Prostate gland (tissue), 2 donors: ENCODE results near the gene PPP2R2D.

Source experiments
- POLR2A ChIP-seq: fragments of 450-650 bp; IDR thresholded peaks from one replicate; pipeline ENCODE4 v1.6.1; 2016; ENCODE audit warnings: antibody characterized with exemption, mild to moderate bottlenecking
- POLR2AphosphoS5 ChIP-seq: sonication (generic); formaldehyde crosslinking; IDR thresholded peaks from one replicate; pipeline ENCODE4 v1.6.1; 2017; ENCODE audit warnings: antibody characterized with exemption
- TF ChIP-seq, protein P1 (sequence below), 4 experiments: fragments of 200-600 bp in 2 of 4; fragments of 450-650 bp in 2 of 4; sonication (generic) in 2 of 4; IDR thresholded peaks; 1 replicate in 3 of 4; 2 replicates in 1 of 4; pipeline ENCODE4 v1.5.1; 2016 to 2019; ENCODE audit warnings: antibody characterized with exemption in 4 of 4, mild to moderate bottlenecking in 2 of 4, moderate library complexity in 2 of 4

DNA sequence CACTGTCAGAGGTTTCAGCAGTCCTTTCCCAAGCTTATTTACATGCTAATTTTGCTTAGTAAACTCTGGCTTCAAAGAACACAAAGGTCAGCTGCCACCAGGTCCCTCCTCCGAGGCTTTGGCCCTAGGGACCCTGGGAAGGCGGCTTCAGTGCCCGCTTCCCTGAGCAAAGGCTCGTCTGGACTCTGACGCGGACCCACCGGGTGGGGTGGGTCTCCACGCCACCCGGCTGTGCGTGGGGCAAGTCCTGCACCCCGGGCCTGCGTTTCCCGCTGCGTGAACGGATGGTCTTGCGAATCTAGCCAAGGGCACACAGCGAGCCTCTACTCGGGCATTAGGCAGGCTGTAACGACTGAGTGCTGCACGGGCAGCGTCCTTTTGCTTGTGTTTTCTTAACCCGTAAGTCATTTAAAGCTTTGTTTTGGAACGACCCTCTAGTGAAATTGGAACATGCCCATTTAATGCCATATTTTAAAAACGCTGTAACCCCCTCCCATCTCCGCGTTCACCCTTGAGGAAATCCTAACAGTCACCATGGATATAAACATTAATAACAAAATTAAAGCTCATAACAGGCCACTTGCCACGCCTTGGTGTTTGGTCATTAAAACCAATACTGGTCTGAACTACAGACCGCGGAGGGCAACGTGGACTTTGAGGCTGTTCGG is 80.1 kb downstream of the PPP2R2D start:
- TF ChIP-seq, protein P1, sequence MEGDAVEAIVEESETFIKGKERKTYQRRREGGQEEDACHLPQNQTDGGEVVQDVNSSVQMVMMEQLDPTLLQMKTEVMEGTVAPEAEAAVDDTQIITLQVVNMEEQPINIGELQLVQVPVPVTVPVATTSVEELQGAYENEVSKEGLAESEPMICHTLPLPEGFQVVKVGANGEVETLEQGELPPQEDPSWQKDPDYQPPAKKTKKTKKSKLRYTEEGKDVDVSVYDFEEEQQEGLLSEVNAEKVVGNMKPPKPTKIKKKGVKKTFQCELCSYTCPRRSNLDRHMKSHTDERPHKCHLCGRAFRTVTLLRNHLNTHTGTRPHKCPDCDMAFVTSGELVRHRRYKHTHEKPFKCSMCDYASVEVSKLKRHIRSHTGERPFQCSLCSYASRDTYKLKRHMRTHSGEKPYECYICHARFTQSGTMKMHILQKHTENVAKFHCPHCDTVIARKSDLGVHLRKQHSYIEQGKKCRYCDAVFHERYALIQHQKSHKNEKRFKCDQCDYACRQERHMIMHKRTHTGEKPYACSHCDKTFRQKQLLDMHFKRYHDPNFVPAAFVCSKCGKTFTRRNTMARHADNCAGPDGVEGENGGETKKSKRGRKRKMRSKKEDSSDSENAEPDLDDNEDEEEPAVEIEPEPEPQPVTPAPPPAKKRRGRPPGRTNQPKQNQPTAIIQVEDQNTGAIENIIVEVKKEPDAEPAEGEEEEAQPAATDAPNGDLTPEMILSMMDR (IDR thresholded peaks at IDR 0.05): no peak
- TF ChIP-seq POLR2AphosphoS5 (no peak), POLR2A (no peak)
